Raji (cell line): Measurements from ENCODE around the gene ADGRL1.

Experiments
- POLR2A ChIP-seq: IDR thresholded peaks from 2 replicates; pipeline ENCODE4 v1.6.1; 2011; ENCODE audit warnings: low read depth, low read length, control low read depth; ENCODE audit not compliant: insufficient read depth

ADGRL1 gene

DNA sequence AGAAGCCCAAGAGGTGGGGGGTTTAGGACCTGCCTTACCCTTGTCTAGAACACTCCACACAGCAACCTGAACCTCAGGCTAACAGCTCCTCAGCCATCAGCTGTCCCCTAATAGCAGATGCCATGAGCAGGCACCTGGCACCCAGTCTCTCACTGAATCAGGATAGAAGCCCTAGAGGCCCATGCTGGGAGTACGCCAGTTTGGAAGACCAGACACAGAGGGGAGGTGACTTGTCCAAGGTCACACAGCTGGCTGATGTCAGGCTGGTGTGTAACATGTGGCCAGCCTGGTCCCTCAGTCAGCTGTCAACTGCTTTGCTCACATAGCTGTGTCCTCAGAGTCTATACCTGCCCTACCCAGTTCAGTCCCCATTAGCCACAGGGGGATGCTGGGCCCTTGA lies 102.7 kb downstream of the ADGRL1 start:
- TF ChIP-seq POLR2A, result no peak

DNA sequence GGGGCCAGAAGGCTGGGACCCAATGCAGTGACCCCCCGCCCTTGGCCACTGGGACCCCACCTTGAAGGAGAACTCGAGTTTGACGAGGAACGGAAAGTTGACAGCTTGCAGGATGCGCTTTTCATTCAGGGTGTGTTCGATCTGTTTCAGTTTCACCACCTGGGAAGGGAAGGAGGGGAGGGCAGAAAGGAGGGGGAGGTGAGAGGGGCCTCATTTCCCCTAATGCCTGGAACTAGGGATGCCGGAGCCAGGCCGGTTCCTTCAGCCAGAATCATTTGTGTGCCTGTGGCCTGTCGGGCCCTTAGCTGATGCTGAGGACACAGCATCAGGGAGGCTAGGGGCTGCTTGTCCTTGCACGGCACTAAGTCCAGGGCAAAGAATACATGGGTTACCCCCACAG lies 103.2 kb downstream of the ADGRL1 start:
- no peak for TF ChIP-seq POLR2A

DNA sequence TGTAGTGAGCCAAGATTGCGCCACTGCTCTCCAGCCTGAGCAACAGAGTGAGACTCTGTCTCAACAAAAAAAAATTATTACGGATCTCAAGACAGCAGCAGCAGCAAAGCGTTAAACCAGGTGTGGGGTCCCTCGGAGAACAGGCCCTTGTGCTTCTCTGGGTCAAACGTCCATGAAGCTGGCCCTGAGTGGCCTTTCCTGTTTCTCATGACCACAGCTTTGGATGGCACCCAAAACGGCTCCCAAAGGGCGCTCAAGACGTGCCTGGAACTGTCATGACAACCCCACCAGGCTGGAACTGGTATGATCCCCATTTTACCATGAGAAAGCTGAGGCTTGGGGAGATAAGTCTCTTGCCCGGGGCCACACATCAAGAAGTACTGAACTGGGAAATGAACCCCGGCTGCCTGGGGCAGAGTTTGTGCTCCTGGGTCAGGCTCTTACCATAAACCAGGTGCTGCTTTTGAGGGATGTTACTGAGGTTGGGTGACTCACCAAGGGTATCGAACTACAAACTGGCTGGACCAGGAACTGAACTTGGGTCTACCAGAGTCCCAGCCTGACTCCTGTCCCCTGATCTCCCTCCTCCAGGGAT lies 103.8 kb downstream of the ADGRL1 start:
- TF ChIP-seq POLR2A, result no peak

DNA sequence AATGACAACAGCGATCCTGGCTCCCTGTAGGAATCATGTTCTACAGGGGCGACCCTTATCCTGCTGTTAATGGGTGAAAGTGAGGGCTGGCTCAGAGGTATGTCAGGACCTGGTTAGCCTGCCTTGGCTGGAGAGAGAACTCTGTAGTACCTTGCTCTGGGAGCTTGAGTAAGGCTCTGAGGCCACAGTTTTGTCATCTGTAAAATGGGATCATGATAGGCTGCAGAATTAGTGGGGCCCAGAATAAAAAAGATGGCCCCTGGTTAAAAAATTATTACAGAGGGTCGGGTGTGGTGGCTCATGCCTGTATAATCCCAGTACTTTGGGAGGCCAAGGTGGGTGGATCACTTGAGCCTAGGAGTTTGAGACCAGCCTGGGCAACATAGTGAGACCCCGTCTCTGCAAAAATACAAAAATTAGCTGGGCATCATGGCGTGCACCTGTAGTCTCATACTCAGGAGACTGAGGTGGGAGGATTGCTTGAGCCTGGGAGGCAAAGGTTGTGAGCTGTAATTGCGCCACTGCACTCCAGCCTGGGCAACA lies 104.9 kb downstream of the ADGRL1 start:
- TF ChIP-seq POLR2A, result no peak
